LNCAP (cell line): ENCODE measurements around the gene ARF3.

Experiments
- TF ChIP-seq, protein P1 (sequence below): fragments of 450-650 bp; IDR thresholded peaks from 2 replicates; pipeline ENCODE4 v1.5.1; 2017; ENCODE audit warnings: mild to moderate bottlenecking

The ARF3 gene

GRCh38 chr12:48903982-48904411 is 53.3 kb downstream of the ARF3 start:
- TF ChIP-seq, protein P1, sequence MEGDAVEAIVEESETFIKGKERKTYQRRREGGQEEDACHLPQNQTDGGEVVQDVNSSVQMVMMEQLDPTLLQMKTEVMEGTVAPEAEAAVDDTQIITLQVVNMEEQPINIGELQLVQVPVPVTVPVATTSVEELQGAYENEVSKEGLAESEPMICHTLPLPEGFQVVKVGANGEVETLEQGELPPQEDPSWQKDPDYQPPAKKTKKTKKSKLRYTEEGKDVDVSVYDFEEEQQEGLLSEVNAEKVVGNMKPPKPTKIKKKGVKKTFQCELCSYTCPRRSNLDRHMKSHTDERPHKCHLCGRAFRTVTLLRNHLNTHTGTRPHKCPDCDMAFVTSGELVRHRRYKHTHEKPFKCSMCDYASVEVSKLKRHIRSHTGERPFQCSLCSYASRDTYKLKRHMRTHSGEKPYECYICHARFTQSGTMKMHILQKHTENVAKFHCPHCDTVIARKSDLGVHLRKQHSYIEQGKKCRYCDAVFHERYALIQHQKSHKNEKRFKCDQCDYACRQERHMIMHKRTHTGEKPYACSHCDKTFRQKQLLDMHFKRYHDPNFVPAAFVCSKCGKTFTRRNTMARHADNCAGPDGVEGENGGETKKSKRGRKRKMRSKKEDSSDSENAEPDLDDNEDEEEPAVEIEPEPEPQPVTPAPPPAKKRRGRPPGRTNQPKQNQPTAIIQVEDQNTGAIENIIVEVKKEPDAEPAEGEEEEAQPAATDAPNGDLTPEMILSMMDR, result peak; percentile 17; the same call in 1 of the 2 replicates

DNA sequence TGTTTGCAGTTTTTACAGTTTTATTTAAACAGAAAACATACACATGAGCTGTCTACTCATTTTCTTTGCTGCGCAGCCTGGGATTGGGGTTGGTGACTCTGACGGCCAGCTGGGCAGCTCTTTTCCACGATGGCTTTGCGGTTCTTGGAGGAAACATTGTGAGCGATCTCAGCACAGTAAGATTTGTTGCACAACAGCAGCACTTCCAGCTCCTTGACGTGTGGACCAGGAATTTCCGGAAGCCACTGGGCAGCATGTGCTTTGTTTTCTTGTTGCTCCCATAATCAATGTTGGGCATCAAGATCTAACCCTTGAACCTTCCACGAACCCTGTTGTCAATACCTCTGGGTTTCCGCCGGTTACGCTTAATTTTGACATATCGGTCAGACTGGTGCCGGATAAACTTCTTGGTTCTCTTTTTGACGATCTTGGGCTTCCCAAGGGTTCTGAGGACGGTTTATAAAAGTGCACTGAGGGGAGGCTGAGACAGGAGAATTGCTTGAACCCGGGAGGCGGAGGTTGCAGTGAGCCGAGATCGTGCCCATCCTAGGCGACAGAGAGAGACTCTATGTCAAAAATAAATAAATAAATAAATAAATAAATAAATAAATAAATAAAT is 53.8 kb downstream of the ARF3 start:
- TF ChIP-seq, protein P1, result no peak

- TF ChIP-seq, protein P1, result no peak
Observed at GRCh38 chr12:48901278-48901677, 56.0 kb downstream of the ARF3 start.

DNA sequence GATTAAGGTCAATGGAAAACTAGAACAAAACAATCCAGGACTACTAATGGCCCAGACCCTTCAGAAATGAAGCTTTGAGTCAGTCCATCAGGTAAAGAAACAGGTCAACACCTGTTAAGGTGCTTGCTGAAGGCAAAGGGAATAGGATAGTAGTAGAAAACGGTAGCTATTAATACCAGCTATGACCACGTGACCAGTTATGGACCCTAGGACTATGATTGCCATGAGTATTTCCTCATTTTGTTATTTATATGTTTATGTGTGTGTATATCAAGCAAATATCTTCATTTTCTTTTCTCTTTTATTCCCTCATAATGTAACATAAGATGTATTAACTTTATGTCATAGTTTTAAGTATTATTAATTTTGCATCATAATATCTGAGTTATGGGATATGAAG is 57.6 kb downstream of the ARF3 start:
- TF ChIP-seq, protein P1, result no peak

DNA sequence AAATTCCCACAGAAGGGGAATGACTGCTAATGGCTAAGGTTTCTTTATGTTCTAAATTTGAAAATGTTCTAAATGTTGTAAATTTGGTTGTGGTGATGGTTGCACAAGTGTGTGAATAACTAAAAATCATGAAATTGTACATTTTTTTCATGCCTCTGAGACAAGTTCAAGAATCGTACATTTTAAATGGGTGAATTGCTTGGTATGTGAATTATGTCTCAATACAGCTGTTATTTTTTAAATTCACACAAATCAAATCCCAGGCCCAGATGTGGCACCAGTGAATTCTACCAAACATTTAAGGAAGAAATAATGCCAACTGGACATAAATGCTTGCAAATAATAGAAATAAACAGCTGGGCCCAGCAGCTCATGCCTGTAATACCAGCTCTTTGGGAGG is 63.0 kb downstream of the ARF3 start:
- TF ChIP-seq, protein P1, result no peak

- TF ChIP-seq, protein P1, result peak; percentile 73
Observed at GRCh38 chr12:48890657-48891418, 66.4 kb downstream of the ARF3 start.

- TF ChIP-seq, protein P1, result no peak
Observed at GRCh38 chr12:48889679-48890078, 67.6 kb downstream of the ARF3 start.
